Stimulated activated CD4-positive, alpha-beta T cell treated with anti-CD3 and anti-CD28 coated beads, Interleukin-15, amount 100 ng/mL, for 1 hour (primary cell): Measurements from ENCODE around the gene CCDC149.

Source experiments
- DNase-seq, 2 donors: peaks; one replicate each; pipeline ENCODE4 v3.0.0-alpha.2; 2020; ENCODE audit warnings: low read depth in 1 of 2, low spot score in 1 of 2

Gene CCDC149

GRCh38 chr4:24845132-24845531 is 67.7 kb downstream of the CCDC149 start:
- DNase-seq, result no peak

- DNase-seq, result no peak
Measured at GRCh38 chr4:24843096-24843495, 69.7 kb downstream of the CCDC149 start.

GRCh38 chr4:24842356-24842755 is 70.5 kb downstream of the CCDC149 start:
- no peak for DNase-seq

GRCh38 chr4:24840826-24841543 is 71.9 kb downstream of the CCDC149 start:
- no peak for DNase-seq

GRCh38 chr4:24840362-24840761 is 72.5 kb downstream of the CCDC149 start:
- DNase-seq, result no peak

- no peak for DNase-seq
Measured at GRCh38 chr4:24837781-24838180, 75.1 kb downstream of the CCDC149 start.

GRCh38 chr4:24837336-24837735 is 75.5 kb downstream of the CCDC149 start:
- no peak for DNase-seq

- no peak for DNase-seq
Measured at GRCh38 chr4:24836661-24837242, 76.1 kb downstream of the CCDC149 start.

- no peak for DNase-seq
Measured at GRCh38 chr4:24835696-24836095, 77.1 kb downstream of the CCDC149 start.

- no peak for DNase-seq
Measured at GRCh38 chr4:24831637-24832036, 81.2 kb downstream of the CCDC149 start.

- no peak for DNase-seq
Measured at GRCh38 chr4:24824720-24825119, 88.1 kb downstream of the CCDC149 start.

GRCh38 chr4:24820541-24820940 is 92.3 kb downstream of the CCDC149 start:
- no peak for DNase-seq

- DNase-seq, result no peak
Measured at GRCh38 chr4:24816797-24817196, 96.0 kb downstream of the CCDC149 start.

GRCh38 chr4:24813732-24814131 is 99.1 kb downstream of the CCDC149 start:
- DNase-seq, result no peak

GRCh38 chr4:24810871-24811631 is 101.8 kb downstream of the CCDC149 start:
- DNase-seq, result no peak

- no peak for DNase-seq
Measured at GRCh38 chr4:24809815-24810405, 102.9 kb downstream of the CCDC149 start.

GRCh38 chr4:24809376-24809775 is 103.5 kb downstream of the CCDC149 start:
- DNase-seq, result no peak

- no peak for DNase-seq
Measured at GRCh38 chr4:24808955-24809354, 103.9 kb downstream of the CCDC149 start.

GRCh38 chr4:24808261-24808660 is 104.6 kb downstream of the CCDC149 start:
- DNase-seq, result no peak

GRCh38 chr4:24807611-24808010 is 105.2 kb downstream of the CCDC149 start:
- no peak for DNase-seq

- DNase-seq, result no peak
Measured at GRCh38 chr4:24806206-24806990, 106.4 kb downstream of the CCDC149 start.
